Sigmoid colon (tissue), 3 donors: Measurements from ENCODE around the gene GPR139.

Experiments
- CTCF ChIP-seq, 4 experiments: fragments of 450-650 bp in 3 of 4; fragments of 200-600 bp in 1 of 4; IDR thresholded peaks; one replicate each; pipeline ENCODE4 v1.5.1; 2016 to 2019; ENCODE audit warnings: antibody characterized with exemption in 4 of 4, mild to moderate bottlenecking in 3 of 4, moderate library complexity in 2 of 4
- POLR2A ChIP-seq, 2 donors: fragments of 450-650 bp; IDR thresholded peaks; one replicate each; pipeline ENCODE4 v1.6.1; 2016; ENCODE audit warnings: antibody characterized with exemption in 2 of 2, mild to moderate bottlenecking in 2 of 2, moderate library complexity in 2 of 2

- no peak for TF ChIP-seq CTCF (IDR thresholded peaks at IDR 0.05)
- TF ChIP-seq POLR2A (IDR thresholded peaks at IDR 0.05) = no peak
These were observed 89.6 kb downstream of the GPR139 start for GRCh38 chr16:19984135-19984534.
